Skin of body (tissue), 2 donors: ENCODE measurements around the gene MFNG. TPM values are rescaled to one million over a fixed set of nuclear protein-coding genes. Genes with fewer than 3 reads are reported as not detected.
A peak's percentile ranks its signal among the peaks of the same experiment; 100 is the strongest.
"Not testable (repeated sequence)": the region's sequence is repeated elsewhere in the genome, so short reads cannot be mapped to it uniquely, and the experiment has no call there.

ENCODE experiments used
- DNase-seq: peaks from one replicate; lab custom pipeline; 2025; lab: John Stamatoyannopoulos, UW
- total RNA-seq: library from RNA; depleted of rRNA; stranded (reverse); fragments of >200 nt; gene quantifications from one replicate; pipeline ENCODE4 v1.2.3, GENCODE V29; 2014

Gene MFNG
- 2.4 TPM for total RNA-seq

- no peak for DNase-seq
These were observed at the start of gene MFNG for GRCh38 chr22:37486224-37486845. TSS of gene MFNG (minus strand) at chr22:37486384. CDS start at chr22:37486177, 207 bp downstream.

DNA sequence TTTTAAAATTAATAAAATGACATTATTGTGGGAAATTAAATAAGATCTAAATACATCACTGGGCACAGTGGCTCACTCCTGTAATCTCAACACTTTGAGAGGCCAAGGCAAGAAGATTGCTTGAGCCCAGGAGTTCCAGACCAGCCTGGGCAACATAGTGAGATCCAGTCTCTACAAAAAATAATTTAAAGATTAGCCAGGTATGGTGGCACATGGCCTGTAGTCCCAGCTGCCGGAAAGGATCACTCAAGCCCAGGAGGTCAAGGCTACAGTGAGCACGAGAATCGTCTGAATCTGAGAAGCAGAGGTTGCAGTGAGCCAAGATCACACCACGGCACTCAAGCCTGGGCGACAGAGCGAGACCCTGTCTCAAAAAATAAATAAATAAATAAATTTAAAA lies 49.0 kb upstream of the MFNG start:
- DNase-seq = no peak

DNA sequence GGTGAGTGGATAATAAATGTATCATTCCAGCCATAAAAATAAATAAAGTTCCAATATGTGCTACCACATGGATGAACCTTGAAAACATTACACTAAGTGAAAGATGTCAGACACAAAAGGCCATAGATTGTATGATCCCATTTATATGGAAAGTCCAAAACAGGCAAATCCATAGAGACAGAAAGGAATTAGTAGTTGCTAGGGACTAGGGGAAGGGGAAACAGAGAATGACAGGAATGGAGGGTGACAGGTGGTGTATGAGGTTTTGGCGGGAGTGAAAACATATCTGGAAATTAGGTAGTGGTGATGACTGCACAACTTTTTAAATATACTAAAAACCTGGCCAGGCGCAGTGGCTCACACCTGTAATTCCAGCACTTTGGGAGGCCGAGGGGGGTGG lies 48.3 kb upstream of the MFNG start:
- no peak for DNase-seq

GRCh38 chr22:37533995-37534394 lies 47.8 kb upstream of the MFNG start:
- DNase-seq = peak; percentile 81

DNA sequence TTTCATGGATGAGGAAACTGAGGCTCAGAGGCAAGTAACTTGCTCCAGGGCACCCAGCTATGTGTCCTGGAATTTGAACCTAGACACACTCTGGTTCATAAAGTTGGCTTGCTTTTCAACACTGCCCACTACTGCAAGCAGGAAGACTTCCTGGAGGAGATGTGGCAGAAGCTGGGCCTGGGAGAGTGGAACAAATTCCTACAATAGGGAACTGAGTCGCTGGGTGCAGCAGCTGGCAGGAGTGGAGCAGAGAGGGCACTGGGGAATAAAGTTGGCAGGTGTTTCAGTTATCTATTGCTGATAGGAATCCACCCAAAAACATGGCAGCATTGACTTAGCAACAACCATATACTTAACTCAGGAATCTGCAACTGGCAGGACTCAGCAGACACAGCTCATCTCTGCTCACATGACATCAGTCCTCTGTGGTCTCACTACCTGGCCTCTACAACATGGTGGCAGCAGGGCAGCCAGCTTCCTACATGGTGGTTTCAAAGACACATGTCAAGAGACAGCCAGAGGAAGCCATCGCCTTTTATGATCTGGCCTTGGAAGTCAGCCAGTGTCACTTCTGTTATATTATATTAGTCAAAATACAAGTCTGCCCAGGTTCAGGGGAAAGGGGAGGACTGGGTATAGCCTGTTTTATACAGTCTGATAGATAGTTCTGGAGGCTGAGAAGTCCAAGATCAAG lies 43.6 kb upstream of the MFNG start:
- no peak for DNase-seq

GRCh38 chr22:37527952-37528351 lies 41.8 kb upstream of the MFNG start:
- not testable (repeated sequence) for DNase-seq

- not testable (repeated sequence) for DNase-seq
These were observed 41.0 kb upstream of the MFNG start for GRCh38 chr22:37527081-37527752.

GRCh38 chr22:37526376-37526775 lies 40.2 kb upstream of the MFNG start:
- no peak for DNase-seq

GRCh38 chr22:37525746-37526350 lies 39.7 kb upstream of the MFNG start:
- no peak for DNase-seq

DNA sequence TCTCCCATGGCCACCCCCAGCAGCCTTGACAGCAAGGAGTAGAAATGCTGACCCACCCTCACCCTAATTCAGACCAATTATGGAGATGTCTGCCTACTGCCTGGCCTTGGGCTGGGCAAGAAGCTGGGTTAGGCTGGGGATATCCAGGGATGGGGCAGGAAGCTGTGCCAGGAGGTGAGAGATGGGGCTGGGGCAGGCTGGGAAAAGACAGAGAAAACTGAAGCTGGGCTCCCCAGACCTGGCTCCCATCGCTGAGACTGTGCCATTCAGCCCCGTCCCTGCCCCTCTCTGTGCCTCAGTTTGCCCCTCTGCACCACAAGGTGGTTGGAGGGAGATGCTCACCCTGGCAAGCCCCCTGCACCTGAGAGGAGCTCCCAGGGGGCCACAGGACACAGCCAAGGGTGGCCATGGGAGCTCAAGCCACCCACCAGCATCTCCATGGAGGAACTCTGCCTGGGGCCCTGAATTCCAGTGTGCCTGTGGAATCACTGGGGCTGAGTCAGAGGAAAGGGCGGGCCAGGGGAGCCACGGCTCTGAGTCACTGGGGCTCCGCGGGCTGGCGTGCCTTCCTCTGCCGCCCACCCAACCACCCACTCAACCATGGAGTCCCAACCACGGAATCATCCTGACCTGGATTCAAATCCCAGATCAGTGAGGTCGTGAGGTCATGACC lies 39.0 kb upstream of the MFNG start:
- DNase-seq = no peak

DNA sequence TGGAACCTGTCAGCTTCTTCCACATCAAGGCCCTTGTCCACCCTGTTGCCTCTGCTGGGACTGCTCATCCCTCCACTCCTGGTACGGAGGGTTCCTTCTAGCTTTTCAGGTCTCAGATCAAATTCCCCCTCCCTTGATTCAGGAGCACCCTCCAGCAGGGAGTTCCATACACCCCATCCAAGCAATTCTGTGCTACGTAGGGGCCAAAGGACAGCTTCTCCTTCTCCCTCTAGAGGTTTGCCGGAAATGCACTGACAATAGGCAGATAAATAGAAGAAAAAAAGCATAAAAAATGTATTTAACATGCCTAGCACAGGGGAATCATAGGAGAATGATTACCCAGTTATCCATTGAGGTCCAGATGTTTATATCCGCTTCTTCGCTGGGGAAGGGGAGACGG lies 36.3 kb upstream of the MFNG start:
- no peak for DNase-seq

DNA sequence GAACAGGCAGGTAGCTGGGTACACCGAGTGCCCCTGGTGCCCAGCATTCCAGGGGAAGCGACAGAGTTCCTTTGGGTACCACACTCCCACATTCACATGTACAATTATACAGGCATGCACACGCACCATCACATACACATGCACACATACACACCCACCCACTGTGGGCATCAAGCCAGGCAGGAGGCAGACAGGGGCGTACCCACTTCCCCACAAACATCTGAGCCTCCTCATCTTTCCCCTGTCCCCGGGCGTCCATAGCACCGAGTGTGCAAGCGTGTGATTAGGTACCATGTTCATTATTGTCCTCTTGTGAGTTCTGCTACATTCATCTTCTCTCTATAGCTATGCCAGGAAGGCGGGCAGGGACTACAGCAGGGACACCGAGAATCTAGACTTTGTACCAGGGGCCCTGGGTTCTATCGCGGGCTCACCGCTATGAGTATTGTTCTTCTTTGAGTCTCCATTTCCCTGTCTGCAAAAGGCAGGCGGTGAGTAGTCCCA lies 35.1 kb upstream of the MFNG start:
- no peak for DNase-seq

GRCh38 chr22:37520776-37521191 lies 34.6 kb upstream of the MFNG start:
- no peak for DNase-seq

- DNase-seq = no peak
These were observed 33.3 kb upstream of the MFNG start, which contains the start of gene CARD10 for GRCh38 chr22:37519268-37520195. TSS of gene CARD10 (minus strand) at chr22:37519415. CDS start at chr22:37519200, 215 bp downstream.

DNA sequence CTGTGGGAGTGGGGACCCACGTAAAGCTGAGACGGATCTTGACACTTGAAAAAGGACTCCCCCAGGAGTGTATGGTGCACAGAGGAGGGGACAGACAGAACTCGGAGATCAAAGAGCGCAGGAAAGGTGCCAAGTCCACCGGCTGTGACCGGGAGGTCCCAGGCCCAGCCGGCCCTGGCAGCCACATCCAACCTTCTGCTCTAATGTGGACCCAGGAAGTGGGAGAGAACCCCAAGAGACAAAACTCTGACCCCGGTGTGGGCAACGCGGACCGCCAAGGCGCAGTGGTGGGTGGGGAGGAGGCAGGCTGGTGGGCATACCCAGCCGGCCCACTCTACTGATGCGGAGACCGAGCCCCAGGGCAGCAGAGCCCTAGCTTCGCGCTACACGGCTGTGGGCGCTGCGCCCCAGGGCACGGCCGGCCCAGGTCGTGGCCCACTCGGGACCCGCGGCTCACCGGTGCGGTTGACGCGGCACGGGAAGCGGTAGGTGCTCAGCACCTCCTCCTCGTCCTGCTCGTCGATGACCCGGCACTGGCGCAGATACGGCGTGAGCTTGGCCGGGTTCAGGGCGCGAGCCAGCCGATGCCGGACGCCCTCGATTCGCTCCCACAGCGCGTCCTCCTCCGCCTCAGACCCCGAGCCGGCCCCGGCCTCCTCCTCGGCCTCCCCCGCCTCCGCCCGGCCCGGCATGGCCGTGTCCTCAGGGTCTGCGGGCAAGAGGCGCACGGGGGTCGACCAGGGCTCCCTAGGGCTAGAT lies 32.5 kb upstream of the MFNG start:
- DNase-seq = no peak

GRCh38 chr22:37517826-37518450 lies 31.8 kb upstream of the MFNG start:
- no peak for DNase-seq

DNA sequence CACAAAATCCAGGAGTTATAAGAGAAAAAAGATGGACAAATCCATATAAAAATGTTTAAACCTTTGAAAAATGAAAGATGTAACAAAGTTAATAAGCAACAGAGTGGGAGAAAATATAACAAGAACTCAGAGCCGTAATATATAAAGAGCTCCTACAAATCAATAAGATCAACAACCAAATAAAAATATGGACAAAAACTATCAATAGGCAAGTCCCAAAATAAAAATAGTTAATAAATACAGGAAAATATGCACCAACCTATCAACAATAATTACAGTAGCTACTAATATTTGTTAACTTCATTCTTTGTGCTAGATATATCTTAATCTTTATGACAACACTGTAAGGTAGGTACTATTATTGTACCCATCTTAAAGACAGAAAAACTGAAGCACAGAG lies 30.3 kb upstream of the MFNG start:
- DNase-seq = no peak

DNA sequence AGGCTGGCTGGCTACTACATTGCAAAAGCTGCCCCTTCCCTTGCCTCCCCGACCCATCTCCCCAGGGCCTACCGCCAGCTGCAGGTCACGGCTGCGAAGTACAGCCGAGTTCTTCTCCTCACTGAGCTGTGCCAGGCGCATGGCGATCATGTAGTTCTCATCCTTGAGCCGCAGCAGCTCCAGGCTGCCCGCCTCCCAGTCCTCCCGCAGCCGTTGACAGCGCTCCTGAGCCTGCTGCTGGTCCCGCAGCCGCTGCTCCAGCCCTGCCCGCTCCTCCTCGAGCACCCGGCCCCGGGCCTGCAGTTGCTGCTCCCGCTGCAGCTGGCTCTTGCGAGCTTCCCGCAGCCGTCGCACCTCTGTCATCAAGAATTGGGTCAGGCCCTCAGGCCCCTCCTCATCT lies 29.7 kb upstream of the MFNG start:
- DNase-seq = no peak

DNA sequence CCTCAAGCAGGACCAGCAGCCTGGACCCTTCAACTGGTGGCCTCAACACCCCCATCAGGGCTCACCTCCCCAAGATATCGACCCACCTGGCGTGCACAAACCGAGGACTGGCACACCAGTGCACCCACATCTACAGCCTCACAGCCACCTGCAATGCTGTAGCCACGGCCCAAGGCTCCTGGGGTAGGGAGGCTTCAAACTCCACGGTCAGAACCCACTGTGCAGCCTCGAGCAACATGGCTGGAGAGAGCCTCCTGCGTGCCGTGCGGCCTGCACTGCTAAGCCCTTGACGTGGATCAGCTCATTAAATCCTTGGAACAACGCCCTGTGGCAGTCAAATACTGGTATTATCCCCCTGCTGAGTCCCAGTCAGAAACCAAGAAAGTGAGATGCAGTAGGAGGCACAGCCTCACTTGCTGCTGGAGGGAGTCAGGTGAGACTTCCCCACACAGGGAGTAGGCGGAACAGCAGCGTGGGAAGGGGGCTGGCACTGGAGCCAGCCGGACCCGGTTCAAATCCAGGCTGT lies 28.4 kb upstream of the MFNG start:
- DNase-seq = no peak
